ENCODE results near the gene NOSTRIN. TPM values are rescaled to one million over a fixed set of nuclear protein-coding genes. Genes with fewer than 3 reads are reported as not detected.

The NOSTRIN gene
- total RNA-seq, 1 experiment from 2014 or later, result not detected

- no peak overlapping the region for H2BK15ac ChIP-seq (ENCODE audit: low read depth, low read length)
- no peak overlapping the region for H2AK5ac ChIP-seq (ENCODE audit: insufficient read length, low read length)
- H3K4me1 Mint-ChIP-seq, result peaks cover 15 to 27% of the 10 kb centered on the region in 2 experiments
- no peak overlapping the region for H2BK12ac ChIP-seq (ENCODE audit: insufficient read length, low read depth, low read length)
- H3K18ac ChIP-seq (ENCODE audit: insufficient read length, low read depth, low read length), result no peak overlapping the region
- H2BK5ac ChIP-seq (ENCODE audit: insufficient read length, low read length), result no peak overlapping the region
- no peak overlapping the region for H2BK120ac ChIP-seq (ENCODE audit: low read depth, low read length, poor library complexity, severe bottlenecking)
- WGBS (ENCODE audit: extremely low coverage, insufficient read length, low lambda C conversion rate), result no CpG with 5 or more reads among the region's 1 CpG
- peaks cover 2% of the 10 kb centered on the region; the same call in 1 of the 2 replicates for H3K27me3 Mint-ChIP-seq (ENCODE audit: low read depth)
- H3K27ac Mint-ChIP-seq, result no peak overlapping the region
- peaks cover 9% of the 10 kb centered on the region for H3K4me1 ChIP-seq (ENCODE audit: insufficient read depth, low read length)
- no peak overlapping the region for H2AFZ ChIP-seq (ENCODE audit: low read length)
- no peaks in the 10 kb centered on the region for H3K79me2 ChIP-seq (ENCODE audit: insufficient read depth, low read length)
- no peaks in the 10 kb centered on the region for H3K23me2 ChIP-seq (ENCODE audit: insufficient read length, low read depth, low read length, poor library complexity, severe bottlenecking)
- H3K56ac ChIP-seq (ENCODE audit: insufficient read length, low read depth, low read length), result no peak overlapping the region
- no peaks in the 10 kb centered on the region for H3K27me3 ChIP-seq (ENCODE audit: insufficient read depth, low read length)
- no peak overlapping the region for H3T11ph ChIP-seq (ENCODE audit: low read length)
- H3K9ac ChIP-seq (ENCODE audit: extremely low read depth, insufficient read length, low read length), result no peak overlapping the region
- no peak overlapping the region for H3K4me2 ChIP-seq (ENCODE audit: insufficient read depth, insufficient read length, low read length)
- H3K9me3 Mint-ChIP-seq, result peaks cover 6 to 14% of the 10 kb centered on the region in 2 experiments; a peak in 3 of 5 replicates
- H3K23ac ChIP-seq (ENCODE audit: insufficient read length, low read depth, low read length), result no peak overlapping the region
- H3K14ac ChIP-seq (ENCODE audit: insufficient read depth, low read length), result no peak overlapping the region
- H3K9me3 ChIP-seq (ENCODE audit: control insufficient read depth, low read depth, low read length), result no peaks in the 10 kb centered on the region
- H4K20me1 ChIP-seq (ENCODE audit: control insufficient read depth, insufficient read depth, insufficient read length), result no peaks in the 10 kb centered on the region
- H4K91ac ChIP-seq (ENCODE audit: insufficient read length, low read depth, low read length), result no peak overlapping the region
- H3K4ac ChIP-seq (ENCODE audit: low read depth, low read length), result no peak overlapping the region
- no peak overlapping the region for H3K27ac ChIP-seq (ENCODE audit: insufficient read length, low read depth, low read length)
- no peak for TF ChIP-seq CTCF (conservative IDR thresholded peaks at IDR 0.05)
- H4K8ac ChIP-seq (replicated peaks; ENCODE audit: insufficient read length, low read depth, low read length), result no peak overlapping the region
- peaks cover 8 to 26% (median 14%) of the 10 kb centered on the region in 3 experiments for H3K36me3 Mint-ChIP-seq (ENCODE audit: insufficient read depth in 1 of 3, low read depth in 3 of 3)
- H2BK20ac ChIP-seq (ENCODE audit: low read depth, low read length, poor library complexity, severe bottlenecking), result no peak overlapping the region
- no peak overlapping the region for H4K5ac ChIP-seq (ENCODE audit: insufficient read length, low read depth, low read length)
- no peaks in the 10 kb centered on the region for H3K79me1 ChIP-seq (ENCODE audit: insufficient read depth, low read depth, low read length, poor library complexity, severe bottlenecking)
- H3K4me3 Mint-ChIP-seq, result no peak overlapping the region
- no peak for DNase-seq
These were observed 26.6 kb upstream of the NOSTRIN start for GRCh38 chr2:168775837-168776236.

All from H9 (cell line).